HepG2 (cell line): Measurements from ENCODE around the gene NXT1.

Source experiments
- EP300 ChIP-seq, 3 experiments: sonication (generic) in 1 of 3; formaldehyde crosslinking in 1 of 3; IDR thresholded peaks; 2 replicates each; pipeline versions ENCODE4 v1.5.1 to v1.6.1; 2011 to 2020; ENCODE audit warnings: low read depth in 2 of 3, low read length in 2 of 3, borderline replicate concordance in 1 of 3, improper control_type of control experiment in 1 of 3, mild to moderate bottlenecking in 1 of 3, missing genetic modification reagents in 1 of 3, moderate library complexity in 1 of 3
- NAIF1 ChIP-seq: sonication (generic); formaldehyde crosslinking; IDR thresholded peaks from 2 replicates; pipeline ENCODE4 v1.5.0; 2020; ENCODE audit warnings: mild to moderate bottlenecking, missing genetic modification reagents, borderline replicate concordance
- POLR2A ChIP-seq, 2 experiments: IDR thresholded peaks; 2 replicates each; pipeline ENCODE4 v1.6.1; 2011; ENCODE audit warnings: low read depth in 2 of 2, low read length in 2 of 2, mild to moderate bottlenecking in 1 of 2, moderate library complexity in 1 of 2; ENCODE audit not compliant: insufficient read depth in 1 of 2
- ZNF563 ChIP-seq: sonication (generic); formaldehyde crosslinking; IDR thresholded peaks from 2 replicates; pipeline ENCODE4 v1.8.0; 2022; ENCODE audit warnings: mild to moderate bottlenecking, moderate library complexity, missing genetic modification reagents
- ZNF790 ChIP-seq: sonication (generic); formaldehyde crosslinking; IDR thresholded peaks from 2 replicates; pipeline ENCODE4 v1.8.0; 2022; ENCODE audit warnings: missing genetic modification reagents, mild to moderate bottlenecking, borderline replicate concordance

DNA sequence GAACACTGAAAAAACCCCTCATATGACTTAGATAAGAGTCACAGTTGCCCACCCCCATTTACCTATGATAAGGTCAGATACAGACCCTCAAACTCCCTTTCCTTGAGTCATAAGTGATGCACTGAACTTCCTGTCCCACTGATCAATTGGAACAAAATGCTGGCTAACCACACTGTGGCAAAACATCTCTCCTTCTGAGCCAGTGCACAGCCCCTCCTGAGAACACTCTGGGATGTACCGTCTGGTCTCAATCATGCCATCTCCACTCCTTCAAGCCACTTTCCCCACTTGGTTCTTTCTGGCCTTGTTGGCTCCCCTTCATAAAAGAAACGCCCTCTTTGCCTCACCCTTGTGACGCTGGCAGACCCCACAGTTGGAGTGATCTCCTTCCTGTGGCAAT, 42.6 kb upstream of the NXT1 start:
- TF ChIP-seq POLR2A (IDR thresholded peaks at IDR 0.05; ENCODE audit: insufficient read depth in 1 of 2, low read depth in 2 of 2, low read length in 2 of 2): no peak
- TF ChIP-seq ZNF563 (CRISPR knock-in tag): no peak
- no peak for TF ChIP-seq ZNF790 (CRISPR knock-in tag)
- no peak for TF ChIP-seq EP300 (IDR thresholded peaks at IDR 0.05; ENCODE audit: low read depth in 2 of 2, low read length in 2 of 2)
- no peak for TF ChIP-seq EP300 (CRISPR knock-in tag; IDR thresholded peaks at IDR 0.05; ENCODE audit: borderline replicate concordance)
- TF ChIP-seq NAIF1 (CRISPR knock-in tag): no peak
